Rectal smooth muscle tissue (tissue), 1 donor: ENCODE results near the gene COL1A2.

Experiments used
- H3K27ac ChIP-seq: one replicate; pipeline ENCODE4 v1.7.0; 2013; ENCODE audit warnings: low read depth, low read length, inconsistent platforms
- H3K27me3 ChIP-seq: one replicate; pipeline ENCODE4 v1.7.0; 2013; ENCODE audit warnings: low read length; ENCODE audit not compliant: control insufficient read depth, insufficient read depth
- H3K36me3 ChIP-seq: one replicate; pipeline ENCODE4 v1.7.0; 2013; ENCODE audit warnings: low read length; ENCODE audit not compliant: control insufficient read depth, insufficient read depth
- H3K4me1 ChIP-seq: one replicate; pipeline ENCODE4 v1.7.0; 2013; ENCODE audit warnings: low read length; ENCODE audit not compliant: control insufficient read depth, insufficient read depth
- H3K4me3 ChIP-seq: one replicate; pipeline ENCODE4 v1.7.0; 2013; ENCODE audit warnings: low read length
- H3K9ac ChIP-seq: one replicate; pipeline ENCODE4 v1.7.0; 2013; ENCODE audit warnings: low read length

The COL1A2 gene

GRCh38 chr7:94417901-94418300, 23.2 kb downstream of the COL1A2 start:
- no peak overlapping the region for H3K27ac ChIP-seq
- H3K36me3 ChIP-seq: peaks cover 26% of the 10 kb centered on the region
- no peak overlapping the region for H3K4me3 ChIP-seq
- no peaks in the 10 kb centered on the region for H3K27me3 ChIP-seq
- peaks cover 2% of the 10 kb centered on the region for H3K4me1 ChIP-seq
- H3K9ac ChIP-seq: no peak overlapping the region

DNA sequence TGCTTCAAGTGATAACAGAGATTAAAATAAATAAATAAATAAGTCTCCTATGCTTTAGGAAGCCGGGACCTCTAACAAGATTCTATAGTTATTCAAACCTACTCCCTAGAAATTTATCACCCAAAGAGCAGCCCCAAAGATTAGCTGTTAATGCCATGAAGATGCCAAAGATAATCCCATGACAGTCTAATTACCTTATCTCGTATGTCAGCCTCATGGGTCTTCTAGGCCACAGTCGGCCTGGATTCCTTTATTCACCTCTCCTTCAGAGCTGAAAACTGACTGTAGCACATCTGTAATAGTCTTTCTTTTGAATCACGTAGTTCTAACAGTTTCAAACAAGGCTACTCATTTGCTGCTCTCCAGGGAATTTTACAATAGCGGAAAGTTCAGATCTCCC, 24.2 kb downstream of the COL1A2 start:
- no peak overlapping the region for H3K9ac ChIP-seq
- H3K4me3 ChIP-seq: no peak overlapping the region
- no peak overlapping the region for H3K27ac ChIP-seq
- no peaks in the 10 kb centered on the region for H3K27me3 ChIP-seq
- H3K36me3 ChIP-seq: peaks cover 26% of the 10 kb centered on the region
- peaks cover 3% of the 10 kb centered on the region for H3K4me1 ChIP-seq

DNA sequence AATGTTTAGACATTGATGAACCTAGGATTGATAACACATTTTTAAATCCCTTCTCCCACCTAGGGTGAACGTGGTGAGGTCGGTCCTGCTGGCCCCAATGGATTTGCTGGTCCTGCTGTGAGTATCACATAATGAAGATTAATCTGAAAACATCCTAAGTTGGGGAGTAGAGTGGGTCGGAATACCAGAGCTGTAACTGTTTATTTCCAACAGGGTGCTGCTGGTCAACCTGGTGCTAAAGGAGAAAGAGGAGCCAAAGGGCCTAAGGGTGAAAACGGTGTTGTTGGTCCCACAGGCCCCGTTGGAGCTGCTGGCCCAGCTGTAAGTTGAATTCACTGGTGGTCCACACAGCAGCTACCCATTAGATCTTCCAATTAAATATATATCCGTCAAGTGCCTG, 25.6 kb downstream of the COL1A2 start:
- Histone ChIP-seq H3K4me1 (peaks cover 3% of the 10 kb centered on the region), H3K4me3 (no peak overlapping the region), H3K9ac (no peak overlapping the region), H3K27ac (no peak overlapping the region), H3K27me3 (no peaks in the 10 kb centered on the region), H3K36me3 (peaks cover 28% of the 10 kb centered on the region)

DNA sequence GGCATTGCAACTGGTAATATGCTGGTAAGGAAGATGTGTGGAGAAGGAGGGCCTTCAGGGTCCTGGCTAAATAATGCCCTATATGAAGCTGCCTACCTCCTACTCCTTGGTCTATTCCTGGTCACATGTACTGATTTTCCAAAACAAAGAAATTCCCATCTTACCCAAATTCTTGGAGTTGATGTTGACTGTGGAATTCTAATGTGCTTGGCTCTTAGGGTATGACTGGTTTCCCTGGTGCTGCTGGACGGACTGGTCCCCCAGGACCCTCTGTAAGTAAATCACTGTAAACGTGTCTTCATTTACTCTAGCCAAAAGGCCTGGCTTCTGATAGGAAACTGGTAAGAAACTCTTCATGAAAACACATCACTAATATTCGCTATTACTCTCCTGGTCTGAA, 27.0 kb downstream of the COL1A2 start:
- no peaks in the 10 kb centered on the region for H3K27me3 ChIP-seq

GRCh38 chr7:94422136-94422535, 27.4 kb downstream of the COL1A2 start:
- Histone ChIP-seq H3K36me3 (peaks cover 32% of the 10 kb centered on the region), H3K4me1 (peaks cover 3% of the 10 kb centered on the region), H3K9ac (no peak overlapping the region), H3K27ac (no peak overlapping the region), H3K27me3 (no peaks in the 10 kb centered on the region), H3K4me3 (no peak overlapping the region)

More for the DNA sequence above, 27.0 kb downstream of the COL1A2 start:
- H3K4me3 ChIP-seq: no peak overlapping the region
- H3K36me3 ChIP-seq: peaks cover 32% of the 10 kb centered on the region
- peaks cover 3% of the 10 kb centered on the region for H3K4me1 ChIP-seq
- H3K9ac ChIP-seq: no peak overlapping the region
- H3K27ac ChIP-seq: no peak overlapping the region

- Histone ChIP-seq H3K9ac (no peak overlapping the region), H3K27ac (peak overlapping the region; percentile 44), H3K36me3 (peaks cover 34% of the 10 kb centered on the region), H3K4me1 (peaks cover 3% of the 10 kb centered on the region), H3K27me3 (no peaks in the 10 kb centered on the region), H3K4me3 (no peak overlapping the region)
Observed at GRCh38 chr7:94422827-94423460, 28.2 kb downstream of the COL1A2 start.

GRCh38 chr7:94423863-94424735, 29.4 kb downstream of the COL1A2 start:
- Histone ChIP-seq H3K27me3 (no peaks in the 10 kb centered on the region), H3K4me3 (no peak overlapping the region), H3K9ac (no peak overlapping the region), H3K36me3 (peaks cover 28% of the 10 kb centered on the region), H3K4me1 (peaks cover 3% of the 10 kb centered on the region), H3K27ac (peak overlapping the region; percentile 44)

DNA sequence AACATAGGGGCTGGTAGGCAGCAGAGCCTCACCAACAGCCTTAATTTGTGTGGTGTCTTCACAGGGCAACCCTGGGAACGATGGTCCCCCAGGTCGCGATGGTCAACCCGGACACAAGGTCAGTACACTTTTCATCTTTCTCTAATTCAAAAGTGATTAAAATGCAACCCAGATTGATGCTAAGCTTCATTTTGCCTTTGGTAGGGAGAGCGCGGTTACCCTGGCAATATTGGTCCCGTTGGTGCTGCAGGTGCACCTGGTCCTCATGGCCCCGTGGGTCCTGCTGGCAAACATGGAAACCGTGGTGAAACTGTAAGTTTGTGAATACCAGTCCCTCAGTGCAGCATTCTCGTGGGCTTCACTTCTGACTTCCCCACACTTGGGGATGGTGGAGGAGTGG, 30.9 kb downstream of the COL1A2 start:
- H3K27ac ChIP-seq: no peak overlapping the region
- no peaks in the 10 kb centered on the region for H3K27me3 ChIP-seq
- H3K4me1 ChIP-seq: peaks cover 3% of the 10 kb centered on the region
- peaks cover 23% of the 10 kb centered on the region for H3K36me3 ChIP-seq
- H3K4me3 ChIP-seq: no peak overlapping the region
- no peak overlapping the region for H3K9ac ChIP-seq

DNA sequence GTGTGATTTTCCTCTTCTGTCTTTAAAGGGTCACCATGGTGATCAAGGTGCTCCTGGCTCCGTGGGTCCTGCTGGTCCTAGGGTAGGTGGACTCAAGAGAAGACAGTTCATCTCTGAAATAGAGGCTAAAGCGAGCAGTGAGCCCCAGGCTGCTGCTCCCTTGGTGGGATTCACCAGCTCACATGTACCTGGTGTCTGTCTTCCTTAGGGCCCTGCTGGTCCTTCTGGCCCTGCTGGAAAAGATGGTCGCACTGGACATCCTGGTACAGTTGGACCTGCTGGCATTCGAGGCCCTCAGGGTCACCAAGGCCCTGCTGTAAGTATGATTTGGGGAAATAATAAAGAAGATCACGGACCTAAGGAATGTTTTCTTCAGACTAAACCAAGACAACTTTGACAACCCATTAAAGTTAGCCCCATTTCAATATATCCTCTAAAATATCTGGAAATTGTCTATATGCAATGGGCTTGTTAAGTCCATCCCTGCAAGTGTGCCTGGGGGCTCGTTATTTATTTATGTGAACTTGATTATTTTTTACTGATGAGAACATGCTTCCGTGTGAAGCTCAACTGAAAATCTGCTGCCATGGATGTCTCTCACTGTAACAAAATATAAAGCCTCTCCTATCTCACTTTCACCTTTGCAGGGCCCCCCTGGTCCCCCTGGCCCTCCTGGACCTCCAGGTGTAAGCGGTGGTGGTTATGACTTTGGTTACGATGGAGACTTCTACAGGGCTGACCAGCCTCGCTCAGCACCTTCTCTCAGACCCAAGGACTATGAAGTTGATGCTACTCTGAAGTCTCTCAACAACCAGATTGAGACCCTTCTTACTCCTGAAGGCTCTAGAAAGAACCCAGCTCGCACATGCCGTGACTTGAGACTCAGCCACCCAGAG, 32.5 kb downstream of the COL1A2 start:
- peaks cover 3% of the 10 kb centered on the region for H3K4me1 ChIP-seq
- H3K4me3 ChIP-seq: no peak overlapping the region
- H3K9ac ChIP-seq: no peak overlapping the region
- peaks cover 23% of the 10 kb centered on the region for H3K36me3 ChIP-seq
- H3K27me3 ChIP-seq: no peaks in the 10 kb centered on the region
- no peak overlapping the region for H3K27ac ChIP-seq

GRCh38 chr7:94429153-94429552, 34.5 kb downstream of the COL1A2 start:
- H3K4me1 ChIP-seq: no peaks in the 10 kb centered on the region
- no peaks in the 10 kb centered on the region for H3K27me3 ChIP-seq
- H3K9ac ChIP-seq: no peak overlapping the region
- no peak overlapping the region for H3K27ac ChIP-seq
- H3K4me3 ChIP-seq: no peak overlapping the region
- H3K36me3 ChIP-seq: peaks cover 14% of the 10 kb centered on the region

DNA sequence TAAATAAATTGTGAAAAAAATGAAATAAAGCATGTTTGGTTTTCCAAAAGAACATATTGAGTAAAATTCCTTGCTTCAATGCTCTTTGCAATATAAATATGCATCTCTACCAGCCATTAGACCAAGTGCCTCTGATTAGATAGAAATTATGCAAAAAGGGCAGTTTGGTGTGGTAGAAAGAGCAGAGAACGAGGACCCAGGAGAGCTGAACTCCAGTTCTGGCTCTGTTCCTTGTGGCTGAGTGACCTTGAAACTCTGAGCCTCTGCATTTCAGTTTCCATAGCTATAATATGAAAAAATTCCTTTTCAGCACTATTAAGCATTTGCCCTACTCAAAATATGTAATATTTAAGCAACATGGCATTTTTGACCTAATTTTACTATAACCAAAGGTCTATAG, 36.5 kb downstream of the COL1A2 start:
- Histone ChIP-seq H3K27me3 (no peaks in the 10 kb centered on the region), H3K4me3 (no peak overlapping the region), H3K27ac (no peak overlapping the region), H3K9ac (no peak overlapping the region), H3K4me1 (no peaks in the 10 kb centered on the region), H3K36me3 (peaks cover 5% of the 10 kb centered on the region)

DNA sequence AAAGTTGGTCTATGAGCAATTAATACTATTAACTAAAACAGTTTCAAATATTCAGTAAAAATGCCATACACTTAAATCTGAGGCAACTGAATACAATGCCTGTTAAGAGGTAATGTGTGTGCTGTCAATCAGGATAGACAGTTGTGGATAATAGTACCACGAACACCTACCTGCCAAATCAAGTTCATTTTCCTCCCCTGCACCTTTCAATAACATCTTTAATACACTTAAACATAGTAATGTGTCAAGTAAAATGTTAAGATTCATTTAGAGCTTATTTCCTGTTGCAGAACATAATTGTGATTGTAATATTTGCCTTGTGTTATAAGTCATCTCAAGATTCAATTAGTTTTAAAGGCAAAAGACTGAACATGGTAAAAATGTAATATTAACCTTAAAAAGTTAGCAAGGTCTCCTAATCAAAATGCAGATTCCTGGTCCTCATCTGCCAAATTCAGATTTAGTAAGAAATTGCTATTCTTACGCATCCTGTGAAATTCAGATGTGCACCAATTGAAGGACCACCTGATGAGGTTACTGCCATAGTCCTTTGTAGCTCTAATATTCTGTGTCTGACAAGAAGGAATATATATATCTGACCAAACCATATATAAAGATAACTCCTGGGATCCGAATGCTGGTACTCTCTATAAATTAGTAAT, 37.1 kb downstream of the COL1A2 start:
- Histone ChIP-seq H3K4me1 (no peaks in the 10 kb centered on the region), H3K4me3 (no peak overlapping the region), H3K9ac (no peak overlapping the region), H3K27me3 (no peaks in the 10 kb centered on the region), H3K27ac (no peak overlapping the region), H3K36me3 (peaks cover 5% of the 10 kb centered on the region)
